GM21786 (cell line): ENCODE results near the gene DAPL1.

Experiments
- ATAC-seq: cut with Tn5 transposase; IDR thresholded peaks from one replicate; pipeline ENCODE4 v1.9.1; 2021; ENCODE audit not compliant: unreplicated experiment

Gene DAPL1

DNA sequence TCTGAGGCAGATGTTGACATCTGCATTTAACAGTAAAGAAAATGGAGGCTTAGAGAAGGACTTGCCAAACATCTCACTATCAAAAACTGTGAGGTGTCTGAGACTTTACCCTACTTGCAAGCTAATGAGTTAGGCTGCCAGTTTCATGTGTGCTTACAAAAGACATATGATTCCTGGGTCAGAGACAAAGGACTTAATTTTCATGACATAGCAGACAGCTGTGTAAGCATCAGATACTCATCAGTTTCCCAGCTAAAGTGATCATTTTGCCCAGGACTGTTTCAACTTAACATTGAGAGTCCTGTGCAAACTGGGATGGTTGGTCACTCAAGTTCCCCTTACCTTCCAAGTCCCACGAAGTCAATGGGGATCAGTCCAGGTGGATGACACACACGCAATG is 18.9 kb upstream of the DAPL1 start:
- ATAC-seq: no peak

DNA sequence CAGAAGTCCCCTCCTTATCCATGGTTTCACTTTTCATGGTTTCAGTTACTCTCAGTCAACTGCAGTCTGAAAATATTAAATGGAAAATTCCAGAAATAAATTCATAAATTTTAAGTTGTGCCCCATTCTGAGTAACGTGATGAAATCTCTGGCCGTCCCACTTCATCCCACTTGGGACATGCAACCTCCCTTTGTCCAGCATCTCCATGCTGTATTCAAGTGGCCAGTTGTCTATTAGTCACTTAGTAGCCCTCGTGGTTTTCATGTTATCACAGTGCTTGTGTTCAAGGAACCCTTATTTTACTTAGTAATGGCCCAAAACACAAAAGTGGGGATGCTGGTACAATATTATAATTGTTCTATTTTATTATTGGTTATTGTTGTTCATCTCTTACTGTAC is 18.0 kb upstream of the DAPL1 start:
- no peak for ATAC-seq

DNA sequence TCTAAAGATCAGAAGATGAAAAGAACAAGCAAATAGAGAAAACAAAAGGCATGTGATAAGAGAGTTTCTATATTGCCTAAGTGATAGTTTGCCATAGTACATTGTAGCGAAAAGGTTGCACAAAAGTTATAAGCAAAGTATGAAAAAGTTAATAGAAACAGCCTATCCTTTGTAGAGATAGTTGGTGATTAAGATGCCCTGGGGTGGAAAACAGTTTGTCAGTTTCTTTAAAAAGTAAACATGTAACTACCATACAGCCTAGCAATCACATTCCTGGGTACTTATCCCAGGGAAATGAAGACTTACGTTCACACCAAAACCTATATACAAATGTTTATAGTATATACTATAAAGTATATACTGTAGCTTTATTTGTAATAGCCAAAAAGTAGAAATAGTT is 16.9 kb upstream of the DAPL1 start:
- ATAC-seq: no peak

DNA sequence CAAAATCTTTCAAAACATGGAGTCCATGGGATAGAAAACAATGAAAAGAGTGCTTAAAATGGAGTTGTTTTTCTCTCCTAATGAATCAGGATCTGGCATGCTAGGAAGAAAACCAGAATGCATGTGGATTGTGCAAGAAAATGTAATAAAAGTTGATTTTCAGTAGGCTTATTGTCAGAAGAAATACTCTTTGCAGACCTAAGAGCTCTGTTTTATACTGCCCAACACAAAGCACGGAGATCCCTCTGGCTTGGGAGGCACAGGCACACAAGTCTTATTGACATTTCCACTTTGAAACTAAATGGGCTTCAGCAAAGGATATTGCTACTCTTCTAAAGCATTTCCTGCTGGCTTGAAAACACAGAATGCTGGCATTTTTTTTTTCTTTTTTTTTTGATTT is 15.5 kb upstream of the DAPL1 start:
- ATAC-seq: no peak

DNA sequence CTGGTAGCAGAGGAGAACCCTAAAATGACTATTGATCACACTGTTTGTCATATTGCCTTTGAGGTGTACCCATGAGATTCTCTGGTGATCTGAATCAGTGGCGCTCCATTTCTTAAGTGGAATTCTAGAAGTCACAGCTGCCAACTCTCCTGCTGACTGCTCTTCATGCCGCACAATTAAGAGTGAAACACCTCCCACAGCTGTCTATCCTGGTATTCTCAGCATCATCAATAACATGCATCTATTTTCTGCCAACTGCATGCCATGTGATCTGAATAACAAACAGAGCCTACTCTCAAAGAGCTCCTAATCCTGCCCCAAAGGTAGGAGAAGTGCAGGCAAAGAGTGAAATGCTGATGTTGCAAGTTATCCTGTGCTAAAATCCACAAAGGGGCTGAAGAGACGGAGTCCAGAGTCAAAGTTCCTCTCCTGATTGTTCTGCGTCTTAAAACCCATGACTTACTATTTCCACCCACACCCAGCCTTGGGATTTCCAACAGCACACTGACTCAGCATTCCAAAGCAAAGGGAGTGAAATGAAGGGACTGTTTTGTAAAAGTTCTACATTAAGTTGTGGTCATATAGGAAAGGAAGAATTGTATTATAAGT is 13.7 kb upstream of the DAPL1 start:
- no peak for ATAC-seq

DNA sequence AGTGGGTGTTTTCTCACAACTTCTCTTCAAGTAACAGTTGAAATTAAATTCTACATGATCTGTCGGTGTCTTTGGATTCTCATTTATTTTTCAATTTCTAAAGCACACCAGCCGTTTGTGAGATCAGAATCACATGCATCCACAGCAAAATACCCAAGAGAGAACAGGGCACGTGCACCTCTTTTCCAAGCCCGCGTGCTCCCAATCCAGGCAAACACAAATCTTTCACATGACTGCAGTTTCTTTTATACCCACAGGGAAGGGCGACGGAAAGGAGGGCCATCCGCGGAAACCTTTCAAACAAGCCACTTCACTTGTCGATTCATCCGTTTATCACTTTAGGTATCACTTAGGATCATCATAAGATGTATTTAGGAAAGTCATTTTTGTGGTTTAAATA is 13.0 kb upstream of the DAPL1 start:
- no peak for ATAC-seq

DNA sequence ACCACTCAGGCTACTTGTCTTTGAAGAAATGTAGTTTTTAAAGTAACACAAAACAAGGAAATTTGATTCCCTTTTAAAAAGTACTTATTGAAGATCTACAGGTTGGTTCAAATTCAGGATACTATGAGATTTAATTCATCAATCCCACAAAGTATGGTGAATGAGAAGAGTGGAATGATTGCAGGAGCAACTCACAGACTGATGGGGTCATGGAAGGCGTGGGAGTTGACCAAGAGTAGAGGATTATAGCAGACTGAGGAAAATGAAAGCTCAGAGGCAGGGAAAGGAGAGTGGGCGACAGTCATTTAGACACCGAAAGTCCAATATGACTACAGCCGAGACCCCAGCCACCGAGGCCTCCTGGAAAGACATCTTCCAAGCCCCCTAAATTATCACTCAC is 12.5 kb upstream of the DAPL1 start:
- ATAC-seq: no peak

DNA sequence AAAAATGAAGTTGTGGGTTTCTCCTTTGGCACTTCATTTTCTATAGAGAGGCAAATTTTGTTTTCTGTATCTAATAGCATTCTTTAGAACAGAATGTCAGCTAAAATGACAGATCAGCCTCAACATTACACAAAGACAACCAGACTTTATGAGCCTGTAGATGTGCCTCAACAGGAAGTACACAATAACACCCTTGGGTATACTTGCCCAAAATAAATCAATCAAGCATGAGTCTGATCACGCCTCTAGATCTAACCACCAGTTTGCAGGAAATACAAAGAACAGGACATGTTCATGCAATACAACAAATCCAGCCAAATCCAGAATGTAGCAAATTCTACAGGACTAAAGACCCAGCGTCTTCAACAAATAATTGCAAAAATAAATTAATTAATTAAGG is 11.2 kb upstream of the DAPL1 start:
- ATAC-seq: no peak

DNA sequence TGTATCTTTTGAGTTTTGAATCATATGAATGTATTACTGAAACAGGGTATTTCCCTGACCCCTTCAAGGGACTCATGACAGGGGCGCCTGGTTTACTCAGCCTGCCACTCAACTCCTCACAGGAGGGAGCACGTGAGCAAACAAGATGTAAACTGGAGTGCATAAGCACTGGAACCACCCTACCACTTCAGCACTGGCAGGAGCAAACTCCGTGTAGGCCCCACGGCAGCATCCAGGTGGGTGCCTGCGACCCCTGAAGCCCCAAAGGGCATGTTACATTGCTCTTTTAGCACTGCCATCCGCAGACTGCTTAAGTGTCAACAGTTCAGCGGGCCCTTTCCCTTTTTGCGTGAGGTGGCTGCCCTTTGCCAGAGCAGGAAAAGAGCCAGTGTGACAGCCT is 8.2 kb upstream of the DAPL1 start:
- ATAC-seq: no peak

DNA sequence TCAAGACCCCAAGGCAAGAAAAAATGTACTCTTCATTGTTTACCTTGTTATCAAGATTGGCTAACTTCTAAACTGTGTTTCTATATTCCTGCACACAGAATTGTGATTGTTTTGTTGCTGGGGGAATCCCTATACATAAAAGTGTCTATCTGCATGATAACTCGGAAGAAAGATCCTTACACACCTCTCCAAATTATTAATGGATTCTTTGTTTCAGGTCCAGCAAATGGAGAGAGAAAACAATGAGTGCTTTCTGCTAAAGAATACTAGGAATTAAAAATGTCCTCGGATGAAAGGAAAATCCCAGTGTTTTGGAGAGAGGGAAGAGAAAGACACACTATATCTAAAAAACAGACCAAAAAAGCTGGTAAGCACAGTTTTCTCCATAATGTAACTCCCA is 6.2 kb upstream of the DAPL1 start:
- ATAC-seq: no peak

DNA sequence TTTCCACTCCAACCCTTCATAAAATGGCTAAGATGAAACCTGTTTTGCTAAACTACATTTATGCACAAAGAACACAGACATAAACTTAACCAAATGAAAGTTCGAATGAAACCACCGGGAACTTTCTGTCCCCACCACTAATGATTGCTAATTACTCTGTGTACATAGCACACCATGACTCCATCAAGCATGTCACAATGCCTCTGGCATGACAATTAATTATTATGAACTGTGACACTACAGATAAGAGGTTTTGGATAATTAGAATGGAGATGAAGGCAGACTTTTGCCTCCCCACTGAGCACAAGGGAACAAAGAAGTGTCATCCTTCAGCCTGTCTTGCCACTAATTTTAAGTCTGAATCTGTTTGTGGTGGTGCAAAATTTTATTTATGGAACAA is 1.5 kb downstream of the DAPL1 start:
- ATAC-seq: no peak

DNA sequence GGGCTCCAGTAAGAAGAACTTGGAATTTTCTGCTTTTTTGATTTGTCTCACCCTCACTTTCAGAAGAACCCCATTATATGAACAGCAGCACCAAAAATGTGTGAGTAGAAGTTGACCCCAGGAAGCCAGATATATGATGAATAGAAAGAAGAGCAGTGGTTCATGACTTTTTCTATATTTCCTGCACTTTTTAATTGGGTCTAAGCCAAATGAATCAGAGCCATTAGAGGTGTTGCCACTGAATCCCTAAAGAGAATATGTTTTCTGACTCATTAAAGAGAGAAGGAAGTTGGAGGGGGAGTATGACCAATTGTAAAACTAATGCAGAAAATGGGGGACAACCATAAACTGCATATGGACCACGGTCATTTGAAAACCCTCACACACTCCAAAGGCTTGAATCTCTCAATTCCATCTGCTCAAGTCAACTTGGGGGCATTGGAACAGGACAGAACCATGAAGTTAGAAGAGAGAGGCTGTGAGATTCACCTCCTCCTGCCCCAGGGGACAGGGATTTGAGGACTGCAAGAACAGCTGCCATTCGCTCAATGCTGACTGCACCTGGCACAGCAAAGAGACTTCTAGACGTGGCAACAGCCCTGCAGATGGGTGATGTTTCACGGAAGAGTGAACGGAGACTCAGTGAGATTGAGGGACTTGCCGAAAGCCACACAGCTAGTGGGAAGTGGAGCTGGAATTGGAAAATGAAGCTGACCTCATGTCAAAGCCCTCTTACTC is 3.0 kb downstream of the DAPL1 start:
- ATAC-seq: no peak

DNA sequence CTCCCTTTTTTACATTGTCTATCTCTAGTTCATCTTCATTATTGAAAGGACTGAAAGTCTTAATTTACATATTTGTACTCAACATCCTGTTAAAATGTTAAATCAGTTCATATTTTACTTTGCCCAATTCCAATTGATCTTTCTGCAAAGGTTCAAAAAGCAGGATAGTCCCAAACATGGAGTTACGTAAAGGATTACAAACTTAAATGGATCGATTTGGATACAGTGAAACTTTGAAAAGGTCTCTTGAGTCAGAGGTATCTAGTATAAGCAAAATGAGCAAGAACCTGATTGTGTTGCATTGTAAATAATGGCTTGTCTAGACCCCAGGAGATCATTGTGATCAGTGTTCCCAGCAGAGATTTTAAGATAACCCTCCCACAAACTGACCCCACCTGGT is 4.1 kb downstream of the DAPL1 start:
- ATAC-seq: no peak

DNA sequence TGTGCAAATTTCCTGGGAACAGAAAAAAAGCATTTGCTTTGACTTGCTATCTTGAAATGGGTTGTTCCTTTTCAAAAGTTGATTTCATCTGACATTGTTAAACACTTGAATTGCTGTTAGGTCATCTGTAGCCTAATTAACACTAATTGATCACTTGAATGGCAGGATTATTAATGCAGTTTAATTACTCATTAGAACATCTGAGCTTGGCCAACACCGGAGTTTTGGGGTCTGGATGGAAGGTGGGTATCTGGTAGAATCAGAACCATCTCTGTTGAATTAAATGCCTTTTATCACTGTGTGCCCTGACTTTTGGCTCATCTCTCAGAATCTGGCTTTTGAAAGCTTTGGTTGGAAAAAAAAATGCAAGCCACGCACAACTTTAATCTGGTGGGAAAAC is 8.4 kb downstream of the DAPL1 start:
- ATAC-seq: no peak

DNA sequence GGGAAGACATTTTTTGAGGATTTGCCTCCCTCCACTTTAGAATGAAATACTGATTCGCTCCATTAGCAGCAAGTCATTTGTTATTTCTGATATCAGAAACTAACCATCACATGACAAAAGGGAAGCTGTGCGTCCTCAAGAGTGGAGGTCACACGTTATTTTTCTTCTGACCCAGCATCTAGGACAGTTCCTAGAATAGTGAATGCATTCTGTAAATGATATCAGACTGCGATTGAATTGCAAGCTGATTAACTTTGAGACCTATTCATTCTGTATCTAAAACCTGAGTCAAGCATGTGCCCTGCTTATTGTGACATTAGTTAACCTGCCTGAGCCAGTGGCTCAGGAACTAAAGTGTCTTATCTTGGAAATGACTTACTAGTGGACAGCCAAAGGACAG is 10.1 kb downstream of the DAPL1 start:
- no peak for ATAC-seq

DNA sequence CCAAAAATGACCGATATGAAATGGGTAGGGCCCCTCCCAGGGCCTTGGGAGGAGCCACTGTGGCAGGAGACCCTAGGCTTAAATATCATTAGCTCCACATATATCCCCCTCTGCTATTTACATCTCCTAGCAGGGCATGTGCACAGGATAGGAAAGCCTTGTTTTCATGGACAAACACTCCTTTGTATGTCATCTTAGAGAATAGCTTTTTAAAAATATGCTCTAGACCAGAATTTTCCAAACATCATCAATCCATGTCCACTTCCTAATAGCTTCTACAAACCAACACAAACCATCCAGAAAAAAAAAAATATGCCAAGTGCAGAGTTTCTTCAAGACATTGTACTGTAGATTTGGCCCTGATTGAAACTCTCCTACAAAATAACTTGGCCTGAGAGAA is 10.8 kb downstream of the DAPL1 start:
- no peak for ATAC-seq

DNA sequence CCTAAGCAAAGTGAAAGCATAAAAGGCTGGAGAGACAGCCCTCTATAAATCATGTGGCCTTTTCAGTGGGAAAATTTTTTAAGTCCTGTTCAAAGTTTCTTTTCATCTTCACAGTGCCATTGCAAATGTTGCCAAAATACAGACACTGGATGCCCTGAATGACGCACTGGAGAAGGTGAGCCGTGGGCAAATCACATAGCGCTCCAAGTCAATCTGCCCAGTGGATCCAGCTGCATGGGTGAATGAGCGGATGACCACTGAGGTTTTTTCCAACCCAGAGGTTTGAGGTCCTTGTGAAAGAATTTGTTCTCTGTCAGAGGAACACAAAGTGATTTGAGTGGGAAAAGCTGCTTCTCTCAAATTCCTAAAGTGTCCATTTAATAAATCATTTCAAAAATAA is 11.8 kb downstream of the DAPL1 start:
- no peak for ATAC-seq

DNA sequence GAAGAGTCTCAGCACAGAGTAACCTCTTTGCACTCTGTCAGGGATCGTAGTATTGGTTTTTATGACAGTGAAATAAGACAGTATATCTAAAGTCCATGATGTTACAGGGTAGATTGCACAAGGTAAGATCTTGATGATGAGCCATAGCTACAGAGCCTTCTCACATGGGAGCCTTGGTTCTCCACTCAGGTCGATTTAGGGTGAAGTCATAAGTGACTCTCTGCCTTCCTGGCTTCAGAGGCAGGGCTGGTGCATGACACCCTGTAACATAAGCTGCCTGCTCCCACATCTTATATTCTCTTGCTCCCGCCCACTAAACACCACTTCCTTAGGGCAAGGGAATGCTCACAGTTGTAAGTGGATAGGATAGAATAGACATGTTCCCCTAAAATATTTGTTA is 13.3 kb downstream of the DAPL1 start:
- no peak for ATAC-seq

DNA sequence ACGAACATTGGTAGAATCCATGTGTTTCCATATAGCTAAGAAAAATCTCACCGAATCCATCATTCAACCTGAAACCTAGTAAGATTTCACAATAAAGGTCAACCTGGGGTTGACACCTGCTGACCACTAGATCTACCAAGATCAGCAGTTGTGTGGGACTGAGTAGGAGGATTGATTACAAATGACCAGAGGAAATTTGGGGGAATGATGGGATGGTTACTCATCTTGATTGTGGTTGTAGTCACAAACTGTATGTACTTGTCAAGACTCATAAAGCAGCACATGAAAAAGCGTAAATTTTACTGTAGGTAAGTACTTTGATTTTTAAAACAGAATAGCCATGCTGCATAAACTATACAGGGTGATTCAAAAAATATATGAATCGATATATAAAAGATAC is 14.7 kb downstream of the DAPL1 start:
- ATAC-seq: no peak

DNA sequence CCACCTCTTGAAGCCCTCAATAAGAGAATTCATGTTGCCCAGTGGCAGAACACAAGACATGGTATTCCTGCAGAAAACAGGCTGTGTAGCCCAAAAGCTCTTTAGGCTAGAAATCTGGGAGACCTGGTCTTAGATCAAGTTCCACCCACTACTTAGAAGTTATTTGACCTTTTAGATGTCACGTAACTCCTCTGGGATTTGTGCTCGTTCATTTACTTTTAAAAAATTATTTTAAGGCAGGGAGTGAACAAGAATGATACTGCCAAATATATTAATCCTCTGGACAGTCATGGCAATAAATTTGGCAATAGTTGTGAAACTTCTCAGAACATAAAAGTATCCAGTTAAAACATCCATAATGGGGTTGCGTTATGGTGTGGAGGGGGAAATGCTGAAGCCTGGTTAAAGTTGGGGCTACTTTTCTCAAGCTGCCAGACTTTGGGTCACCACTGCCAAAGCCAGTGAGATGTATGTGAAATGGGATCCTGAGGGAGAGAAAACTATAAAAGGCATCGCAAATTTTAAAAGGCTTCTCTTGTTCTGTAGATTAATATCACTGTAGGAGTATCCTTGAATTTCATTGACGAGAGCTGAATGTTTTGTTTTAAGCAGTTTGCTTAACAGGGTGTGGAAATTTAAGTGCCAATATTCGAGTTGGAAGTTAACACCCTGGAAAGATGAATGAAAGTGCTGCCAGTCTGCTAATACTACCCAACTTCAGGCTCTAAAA is 15.8 kb downstream of the DAPL1 start:
- ATAC-seq: no peak

DNA sequence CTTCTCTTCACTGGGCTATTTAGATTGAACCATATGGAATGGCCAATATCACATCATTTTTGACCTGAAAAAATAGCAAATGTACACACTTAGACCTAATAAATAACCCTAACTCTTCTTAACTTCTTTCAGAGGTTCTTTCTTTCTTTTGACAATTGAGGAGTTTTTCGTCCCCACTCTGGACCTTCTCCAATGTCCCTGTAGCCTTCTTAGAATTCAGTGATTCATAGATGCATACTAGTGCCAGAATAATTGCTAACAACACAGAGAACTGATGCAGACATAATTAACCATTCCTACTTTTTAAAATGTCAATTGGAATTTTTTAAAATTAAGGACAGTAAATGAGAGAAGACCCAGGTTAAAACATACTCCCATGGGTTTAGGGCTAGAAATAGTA is 20.0 kb downstream of the DAPL1 start:
- ATAC-seq: no peak

DNA sequence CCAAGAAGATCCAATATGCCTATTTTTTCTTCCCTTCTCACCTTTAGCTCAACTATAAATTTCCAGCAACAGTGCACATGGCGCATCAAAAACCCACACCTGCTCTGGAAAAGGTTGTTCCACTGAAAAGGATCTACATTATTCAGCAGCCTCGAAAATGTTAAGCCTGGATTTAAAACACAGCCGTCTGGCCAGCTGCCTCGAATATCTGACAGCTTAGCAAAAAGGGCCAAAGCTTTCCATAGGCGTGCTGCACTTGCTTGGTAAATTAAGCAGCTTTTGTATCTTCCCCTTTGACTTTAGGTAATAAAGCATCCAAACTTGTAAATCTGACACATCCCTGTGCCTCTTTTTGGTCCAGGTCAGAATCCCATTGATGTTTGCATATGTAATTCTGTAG is 20.5 kb downstream of the DAPL1 start:
- ATAC-seq: no peak

DNA sequence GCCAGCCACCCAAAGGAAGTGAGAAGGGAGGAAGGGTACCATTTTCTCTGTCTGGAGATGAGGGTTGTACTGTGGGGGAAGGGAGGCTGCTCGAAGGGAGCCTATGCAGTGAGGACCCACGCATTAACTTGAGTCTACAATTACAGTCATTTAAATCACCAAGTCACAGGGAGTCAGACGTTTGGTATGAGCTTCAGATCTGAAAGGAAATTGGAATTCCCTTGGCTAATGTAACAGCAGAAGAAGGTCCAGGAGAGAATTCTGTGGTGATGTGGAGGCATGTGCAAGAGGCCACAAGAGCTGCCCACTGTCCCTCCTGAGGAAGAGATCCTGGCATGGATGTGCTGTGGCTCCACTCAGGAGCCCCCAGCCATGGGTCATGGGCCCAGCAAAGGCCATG is 22.5 kb downstream of the DAPL1 start:
- no peak for ATAC-seq
